Tibial nerve (tissue), 4 donors: ENCODE results near the gene SLC35F3.

Source experiments
- EP300 ChIP-seq, 2 donors: sonication (generic); formaldehyde crosslinking; IDR thresholded peaks; one replicate each; pipeline ENCODE4 v1.6.1; 2017; ENCODE audit warnings: antibody characterized with exemption in 2 of 2, mild to moderate bottlenecking in 1 of 2
- TF ChIP-seq, protein P1 (sequence below), 5 experiments: fragments of 200-600 bp in 3 of 5; fragments of 450-650 bp in 2 of 5; sonication (generic) in 3 of 5; IDR thresholded peaks; one replicate each; pipeline ENCODE4 v1.5.1; 2016 to 2019; ENCODE audit warnings: antibody characterized with exemption in 5 of 5, mild to moderate bottlenecking in 3 of 5, moderate library complexity in 2 of 5

DNA sequence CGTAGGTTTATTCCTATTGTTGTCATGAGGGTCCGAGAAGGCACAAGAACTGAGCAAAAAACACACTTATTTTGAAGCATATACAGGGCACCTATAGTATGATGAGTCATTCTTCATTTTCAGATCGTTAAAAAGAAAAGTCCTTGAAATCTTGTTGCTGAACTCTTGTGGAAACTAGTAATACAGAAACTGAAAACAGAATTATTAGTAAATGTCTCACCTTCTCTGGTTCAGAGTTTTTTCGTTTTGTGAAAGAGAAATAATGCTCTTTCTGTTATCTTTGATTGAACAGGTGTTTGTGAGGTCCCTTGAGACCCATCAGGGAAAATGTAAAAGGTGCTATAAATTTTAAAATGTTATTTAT, 366.7 kb downstream of the SLC35F3 start:
- TF ChIP-seq, protein P1, sequence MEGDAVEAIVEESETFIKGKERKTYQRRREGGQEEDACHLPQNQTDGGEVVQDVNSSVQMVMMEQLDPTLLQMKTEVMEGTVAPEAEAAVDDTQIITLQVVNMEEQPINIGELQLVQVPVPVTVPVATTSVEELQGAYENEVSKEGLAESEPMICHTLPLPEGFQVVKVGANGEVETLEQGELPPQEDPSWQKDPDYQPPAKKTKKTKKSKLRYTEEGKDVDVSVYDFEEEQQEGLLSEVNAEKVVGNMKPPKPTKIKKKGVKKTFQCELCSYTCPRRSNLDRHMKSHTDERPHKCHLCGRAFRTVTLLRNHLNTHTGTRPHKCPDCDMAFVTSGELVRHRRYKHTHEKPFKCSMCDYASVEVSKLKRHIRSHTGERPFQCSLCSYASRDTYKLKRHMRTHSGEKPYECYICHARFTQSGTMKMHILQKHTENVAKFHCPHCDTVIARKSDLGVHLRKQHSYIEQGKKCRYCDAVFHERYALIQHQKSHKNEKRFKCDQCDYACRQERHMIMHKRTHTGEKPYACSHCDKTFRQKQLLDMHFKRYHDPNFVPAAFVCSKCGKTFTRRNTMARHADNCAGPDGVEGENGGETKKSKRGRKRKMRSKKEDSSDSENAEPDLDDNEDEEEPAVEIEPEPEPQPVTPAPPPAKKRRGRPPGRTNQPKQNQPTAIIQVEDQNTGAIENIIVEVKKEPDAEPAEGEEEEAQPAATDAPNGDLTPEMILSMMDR (IDR thresholded peaks at IDR 0.05): no peak
- no peak for TF ChIP-seq EP300 (IDR thresholded peaks at IDR 0.05)
